ENCODE data around the gene VGLL3. TPM values are rescaled to one million over a fixed set of nuclear protein-coding genes. Genes with fewer than 3 reads are reported as not detected.

The VGLL3 gene
- total and polyA plus RNA-seq, 2 experiments from 2014 or later = 0.06 to 0.29 TPM

- H3K4me1 ChIP-seq (ENCODE audit: low read depth) = no peaks in the 10 kb centered on the region
- H3K36me3 ChIP-seq = no peaks in the 10 kb centered on the region
- H3K9me3 ChIP-seq (ENCODE audit: low read depth) = no peaks in the 10 kb centered on the region
- peak; percentile 77 for TF ChIP-seq CTCF (IDR thresholded peaks at IDR 0.05; ENCODE audit: low read depth, low read length)
- H3K27ac ChIP-seq = no peak overlapping the region
- H3K4me3 ChIP-seq = no peak overlapping the region
- peak; percentile 9 to 78 for DNase-seq (ENCODE audit: low read depth in 1 of 2, low spot score in 1 of 2)
- no peaks in the 10 kb centered on the region for H3K27me3 ChIP-seq
Measured at GRCh38 chr3:86969500-86970189, 21.3 kb downstream of the VGLL3 start.

- H3K36me3 ChIP-seq = no peaks in the 10 kb centered on the region
Measured at GRCh38 chr3:86968244-86968932, 22.6 kb downstream of the VGLL3 start.

GRCh38 chr3:86967062-86967461 lies 23.9 kb downstream of the VGLL3 start:
- no peak for DNase-seq (ENCODE audit: low read depth in 1 of 2, low spot score in 1 of 2)
- H3K36me3 ChIP-seq = no peaks in the 10 kb centered on the region
- no peak for TF ChIP-seq CTCF (IDR thresholded peaks at IDR 0.05; ENCODE audit: low read depth, low read length)
- no peaks in the 10 kb centered on the region for H3K27me3 ChIP-seq
- no peaks in the 10 kb centered on the region for H3K9me3 ChIP-seq (ENCODE audit: low read depth)
- no peak overlapping the region for H3K4me3 ChIP-seq
- H3K27ac ChIP-seq = no peak overlapping the region
- no peaks in the 10 kb centered on the region for H3K4me1 ChIP-seq (ENCODE audit: low read depth)

More at GRCh38 chr3:86968244-86968932, 22.6 kb downstream of the VGLL3 start:
- Histone ChIP-seq H3K9me3 (ENCODE audit: low read depth) (no peaks in the 10 kb centered on the region), H3K27me3 (no peaks in the 10 kb centered on the region), H3K27ac (no peak overlapping the region), H3K4me1 (ENCODE audit: low read depth) (no peaks in the 10 kb centered on the region), H3K4me3 (no peak overlapping the region)
- DNase-seq (ENCODE audit: low read depth in 1 of 2, low spot score in 1 of 2) = no peak
- no peak for TF ChIP-seq CTCF (IDR thresholded peaks at IDR 0.05; ENCODE audit: low read depth, low read length)

- no peaks in the 10 kb centered on the region for H3K4me1 ChIP-seq (ENCODE audit: low read depth)
- no peaks in the 10 kb centered on the region for H3K9me3 ChIP-seq (ENCODE audit: low read depth)
- H3K36me3 ChIP-seq = no peaks in the 10 kb centered on the region
- H3K27me3 ChIP-seq = no peaks in the 10 kb centered on the region
- no peak overlapping the region for H3K4me3 ChIP-seq
- no peak for TF ChIP-seq CTCF (IDR thresholded peaks at IDR 0.05; ENCODE audit: low read depth, low read length)
- no peak for DNase-seq (ENCODE audit: low read depth in 1 of 2, low spot score in 1 of 2)
- no peak overlapping the region for H3K27ac ChIP-seq
Measured at GRCh38 chr3:86965166-86965565, 25.8 kb downstream of the VGLL3 start.

GRCh38 chr3:86963611-86964010 lies 27.3 kb downstream of the VGLL3 start:
- no peak for TF ChIP-seq CTCF (IDR thresholded peaks at IDR 0.05; ENCODE audit: low read depth, low read length)
- DNase-seq (ENCODE audit: low read depth in 1 of 2, low spot score in 1 of 2) = no peak

More at GRCh38 chr3:86963611-86964010, 27.3 kb downstream of the VGLL3 start:
- no peaks in the 10 kb centered on the region for H3K27me3 ChIP-seq
- H3K4me1 ChIP-seq (ENCODE audit: low read depth) = no peaks in the 10 kb centered on the region
- no peaks in the 10 kb centered on the region for H3K36me3 ChIP-seq
- no peak overlapping the region for H3K27ac ChIP-seq
- no peak overlapping the region for H3K4me3 ChIP-seq
- no peaks in the 10 kb centered on the region for H3K9me3 ChIP-seq (ENCODE audit: low read depth)

Measured in cardiac muscle cell (in vitro differentiated cells and primary cell).